NCI-H2081 treated with DMSO at 0.1 percent for 48 hours (cell line): ENCODE measurements around the gene CDK16.
A peak's percentile ranks its signal among the peaks of the same experiment; 100 is the strongest.

Source experiments
- DNase-seq: peaks from one replicate; lab custom pipeline; 2025; lab: John Stamatoyannopoulos, UW

CDK16 gene

GRCh38 chrX:47209508-47210238, 8.8 kb upstream of the CDK16 start:
- DNase-seq, result no peak

DNA sequence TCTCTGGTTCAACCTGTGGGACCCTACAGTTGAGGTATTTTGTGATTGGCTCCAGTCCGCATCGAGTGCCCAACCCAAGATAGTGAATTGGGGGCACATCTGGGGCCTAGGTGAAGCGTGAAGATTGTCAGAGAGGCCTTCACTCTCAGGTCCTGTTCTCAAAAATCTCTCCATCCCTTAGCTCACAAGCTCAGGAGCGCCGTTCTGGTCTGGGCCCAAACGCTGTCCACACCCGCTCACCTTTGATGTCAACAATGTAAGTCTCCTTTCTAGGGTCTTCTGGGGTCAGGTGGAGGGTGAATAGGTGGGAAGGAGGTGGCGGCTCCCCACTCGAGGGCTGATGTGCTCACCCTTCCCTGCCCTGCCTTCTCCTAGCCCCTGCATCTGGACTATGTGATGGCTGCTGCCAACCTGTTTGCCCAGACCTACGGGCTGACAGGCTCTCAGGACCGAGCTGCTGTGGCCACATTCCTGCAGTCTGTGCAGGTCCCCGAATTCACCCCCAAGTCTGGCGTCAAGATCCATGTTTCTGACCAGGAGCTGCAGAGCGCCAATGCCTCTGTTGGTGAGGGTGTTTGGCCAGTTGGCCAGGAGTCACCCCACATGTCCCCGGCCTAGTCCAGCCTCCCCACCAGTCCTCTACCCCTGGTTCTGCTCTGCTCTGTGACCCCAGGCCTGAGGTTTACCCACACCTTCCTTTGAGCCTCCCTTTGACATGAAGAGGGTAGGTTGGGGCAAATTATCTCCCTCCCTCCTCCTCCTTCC, 7.6 kb upstream of the CDK16 start:
- DNase-seq, result no peak

DNA sequence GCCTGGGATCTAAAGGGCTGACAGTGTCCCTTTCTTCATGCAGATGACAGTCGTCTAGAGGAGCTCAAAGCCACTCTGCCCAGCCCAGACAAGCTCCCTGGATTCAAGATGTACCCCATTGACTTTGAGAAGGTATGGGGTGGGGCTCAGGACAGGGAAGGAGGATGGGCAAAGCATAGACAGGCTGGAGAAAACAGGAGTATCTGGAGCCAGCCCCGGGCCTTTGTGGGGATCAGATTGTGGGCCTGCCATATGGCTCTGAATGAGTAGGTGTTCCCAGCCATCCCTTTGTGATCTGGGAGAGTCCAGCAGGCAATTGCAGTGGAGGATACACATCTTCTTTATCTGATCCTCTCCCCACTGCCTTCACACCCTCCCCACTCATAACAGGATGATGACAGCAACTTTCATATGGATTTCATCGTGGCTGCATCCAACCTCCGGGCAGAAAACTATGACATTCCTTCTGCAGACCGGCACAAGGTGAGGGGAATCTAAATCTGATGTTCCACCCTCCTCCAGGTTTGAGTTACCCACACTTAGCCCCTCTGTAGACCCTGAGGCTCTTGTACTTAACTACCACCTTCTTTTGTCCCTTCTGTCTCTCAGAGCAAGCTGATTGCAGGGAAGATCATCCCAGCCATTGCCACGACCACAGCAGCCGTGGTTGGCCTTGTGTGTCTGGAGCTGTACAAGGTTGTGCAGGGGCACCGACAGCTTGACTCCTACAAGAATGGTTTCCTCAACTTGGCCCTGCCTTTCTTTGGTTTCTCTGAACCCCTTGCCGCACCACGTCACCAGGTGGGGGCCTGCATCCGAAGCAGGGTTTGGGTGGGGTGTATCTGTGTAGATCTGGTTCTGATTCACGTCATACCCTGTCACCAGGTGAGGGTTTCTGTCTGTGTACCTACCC, 5.8 kb upstream of the CDK16 start:
- no peak for DNase-seq

GRCh38 chrX:47214435-47215077, 3.9 kb upstream of the CDK16 start:
- DNase-seq, result no peak

DNA sequence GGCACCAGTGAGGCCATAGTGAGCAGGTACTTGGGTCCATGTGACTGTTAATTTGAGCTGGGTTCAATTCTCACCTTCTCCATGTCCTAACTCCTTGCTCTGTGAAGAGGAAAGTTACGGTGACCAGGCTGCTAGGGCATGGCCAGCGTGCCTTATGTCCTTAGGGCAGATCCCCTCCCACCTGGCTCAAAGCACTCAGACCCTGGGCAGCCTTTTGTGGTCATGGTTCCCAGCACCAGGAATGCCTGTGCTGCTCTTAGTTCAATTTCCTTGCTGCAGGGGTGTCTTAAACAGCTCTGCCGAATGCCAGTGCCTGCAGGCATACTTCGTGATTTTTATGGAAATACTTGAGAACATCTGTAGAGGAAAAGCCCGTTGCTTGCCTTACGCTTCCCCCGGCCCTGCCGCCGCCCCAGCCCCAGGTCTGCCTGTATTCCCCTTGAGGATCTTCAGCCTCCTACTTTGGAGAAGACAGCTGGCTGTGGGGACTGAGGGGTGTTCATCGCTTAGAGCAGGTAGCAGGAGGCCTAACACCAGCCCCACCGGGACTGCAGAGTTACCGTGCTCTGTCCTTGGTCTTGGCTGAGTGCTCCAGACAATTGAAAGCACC, 3.1 kb upstream of the CDK16 start:
- DNase-seq, result no peak

- DNase-seq, result no peak
Measured at GRCh38 chrX:47216393-47216925, 2.0 kb upstream of the CDK16 start.

DNA sequence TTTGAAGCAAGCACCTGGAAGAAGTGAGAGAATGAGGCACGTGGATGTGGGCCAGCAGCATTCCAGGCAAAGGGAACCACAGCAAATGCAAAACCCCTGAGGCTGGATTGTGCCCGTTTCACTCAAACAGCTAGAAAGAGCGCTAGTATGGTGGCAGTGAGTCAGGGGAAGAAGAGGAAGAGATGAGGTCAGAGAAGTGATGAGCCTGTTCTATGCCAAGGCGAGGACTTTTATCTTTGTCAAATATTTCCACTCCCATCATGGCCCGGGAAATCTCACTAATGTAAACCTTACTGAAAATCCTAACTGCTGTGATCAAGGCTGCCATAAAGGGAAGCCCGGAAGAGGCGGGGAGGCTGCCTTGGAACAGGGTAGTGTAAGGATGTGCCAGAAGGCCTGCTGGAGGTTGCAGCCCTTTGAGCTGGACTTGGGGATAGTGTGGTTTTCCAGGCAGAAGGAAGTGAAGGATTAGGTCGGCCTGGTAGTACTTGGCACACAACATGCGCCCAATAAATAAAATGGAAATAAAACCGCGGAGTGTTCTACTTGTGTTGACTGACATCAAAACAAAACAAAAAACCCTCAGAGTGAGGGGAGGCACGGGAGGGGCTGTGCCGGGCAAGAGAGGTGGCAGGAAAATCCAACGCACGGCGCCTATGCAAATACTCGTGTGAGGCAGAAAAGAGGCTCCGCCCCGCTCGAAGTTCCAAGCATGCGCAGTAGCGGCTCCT, 1.2 kb upstream of the CDK16 start:
- DNase-seq, result no peak

- peak; percentile 100 for DNase-seq
Measured at GRCh38 chrX:47217852-47218279, 615 bp upstream of the CDK16 start.

- no peak for DNase-seq
Measured at GRCh38 chrX:47218920-47219815, 687 bp downstream of the CDK16 start.

DNA sequence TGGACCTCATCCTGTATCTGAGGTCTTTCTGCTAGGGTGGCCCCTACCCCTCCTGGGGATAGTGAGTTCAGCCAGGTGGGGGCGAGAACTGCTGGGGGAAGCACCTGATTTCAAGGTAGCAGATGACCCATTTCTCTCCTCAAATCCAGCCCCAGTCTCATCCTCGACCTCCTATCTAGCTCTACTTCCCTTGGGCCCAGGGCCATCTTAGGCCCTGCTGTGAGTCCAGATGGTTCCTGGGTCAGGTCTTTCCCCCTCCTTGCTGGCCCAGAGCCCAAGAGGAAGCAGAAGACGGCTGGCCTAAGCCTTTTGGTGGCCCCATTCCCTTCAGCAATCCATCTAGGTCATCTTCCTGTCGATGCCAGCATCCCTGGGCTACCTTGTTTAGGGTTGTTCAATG, 3.3 kb downstream of the CDK16 start:
- DNase-seq, result no peak

GRCh38 chrX:47222751-47223350, 4.4 kb downstream of the CDK16 start:
- DNase-seq, result no peak

- no peak for DNase-seq
Measured at GRCh38 chrX:47223476-47224250, 5.2 kb downstream of the CDK16 start.

DNA sequence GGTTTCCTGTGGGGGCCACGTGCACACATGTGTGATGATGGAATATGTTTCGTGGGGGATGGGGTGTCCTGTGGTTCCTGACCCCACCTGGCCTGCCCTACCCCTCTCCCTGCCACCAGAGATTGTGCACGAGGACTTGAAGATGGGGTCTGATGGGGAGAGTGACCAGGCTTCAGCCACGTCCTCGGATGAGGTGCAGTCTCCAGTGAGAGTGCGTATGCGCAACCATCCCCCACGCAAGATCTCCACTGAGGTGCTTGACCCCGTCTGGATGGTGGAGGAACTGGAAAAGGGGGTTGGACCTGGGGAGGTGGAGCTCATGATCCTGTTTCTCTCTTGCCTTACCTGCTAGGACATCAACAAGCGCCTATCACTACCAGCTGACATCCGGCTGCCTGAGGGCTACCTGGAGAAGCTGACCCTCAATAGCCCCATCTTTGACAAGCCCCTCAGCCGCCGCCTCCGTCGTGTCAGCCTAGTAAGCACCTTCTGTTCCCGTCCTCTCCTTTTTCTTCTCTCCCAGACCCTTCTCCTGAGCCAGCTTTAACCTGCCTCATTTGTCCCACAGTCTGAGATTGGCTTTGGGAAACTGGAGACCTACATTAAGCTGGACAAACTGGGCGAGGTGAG, 5.9 kb downstream of the CDK16 start:
- DNase-seq, result no peak

- DNase-seq, result no peak
Measured at GRCh38 chrX:47224896-47225290, 6.4 kb downstream of the CDK16 start.

- DNase-seq, result no peak
Measured at GRCh38 chrX:47226071-47226470, 7.6 kb downstream of the CDK16 start.

GRCh38 chrX:47226531-47227333, 8.3 kb downstream of the CDK16 start:
- no peak for DNase-seq

DNA sequence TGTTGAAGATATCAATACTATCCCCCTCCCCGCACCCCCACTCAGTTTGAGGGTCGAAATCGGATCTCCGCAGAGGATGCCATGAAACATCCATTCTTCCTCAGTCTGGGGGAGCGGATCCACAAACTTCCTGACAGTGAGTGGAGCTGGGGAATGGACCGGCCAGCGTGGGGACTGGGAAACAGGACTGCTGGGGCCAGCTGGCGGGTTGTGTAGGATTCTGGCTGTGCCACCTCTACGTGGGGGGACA, 8.8 kb downstream of the CDK16 start:
- no peak for DNase-seq
